ENCODE results near the gene AMFR.

Gene AMFR

DNA sequence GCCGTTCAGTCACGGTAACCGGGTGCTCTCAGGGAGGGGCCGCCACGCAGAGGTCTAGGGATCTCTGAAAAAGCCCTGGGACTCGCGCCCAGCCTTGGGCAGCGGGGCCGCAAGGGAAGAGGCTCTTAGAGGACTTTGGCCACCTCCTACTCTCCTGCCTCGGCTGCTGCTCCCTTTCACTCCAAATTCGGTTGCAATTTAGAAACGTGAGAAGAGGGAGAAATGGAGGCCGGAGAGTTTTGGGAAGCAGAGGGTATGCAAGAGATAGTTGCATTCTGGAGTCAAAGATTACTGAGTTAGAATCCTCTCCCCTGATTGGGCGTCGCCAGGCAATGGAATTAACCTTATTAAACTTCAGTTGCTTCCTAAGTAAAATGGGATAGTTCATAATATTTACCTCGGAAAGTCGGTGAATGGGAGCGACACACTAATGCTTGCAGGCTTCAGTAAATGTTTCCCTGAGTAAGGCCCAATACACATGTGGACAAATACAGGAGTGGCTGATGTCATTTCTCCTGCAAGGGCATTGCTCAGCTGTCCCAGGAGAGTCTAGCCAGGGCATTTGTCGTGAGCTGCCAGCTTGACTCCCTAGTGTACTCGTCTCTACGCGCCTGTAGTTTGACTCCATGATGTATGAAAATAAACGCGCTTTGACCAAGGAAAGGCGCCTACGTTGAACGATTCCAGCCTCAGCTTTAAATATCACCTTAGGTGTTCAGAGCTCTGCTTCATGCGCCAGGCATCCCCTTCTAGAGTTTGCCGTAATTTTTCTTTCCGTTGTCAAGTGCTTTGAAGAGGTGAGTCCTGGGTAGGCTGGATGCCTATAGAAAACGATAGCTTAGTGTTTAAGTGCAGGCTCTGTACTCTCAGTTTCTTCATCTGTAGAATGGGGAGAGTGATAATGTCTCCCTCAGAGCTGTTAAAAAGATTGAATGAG, 26.7 kb upstream of the AMFR start:
- H3K4me3 ChIP-seq (ENCODE audit: low read depth, low read length): peak overlapping the region; percentile 90
- peaks cover 42% of the 10 kb centered on the region for H3K36me3 ChIP-seq (ENCODE audit: control insufficient read depth, insufficient read depth, low read length)
- H3K9ac ChIP-seq (ENCODE audit: low read length): peak overlapping the region; percentile 83
- peak overlapping the region; percentile 32; the same call in 1 of the 2 replicates for H3K27ac ChIP-seq (ENCODE audit: low read depth, low read length)
- H3K27me3 ChIP-seq (ENCODE audit: control insufficient read depth, insufficient read depth, low read length): no peaks in the 10 kb centered on the region
- H3K4me1 ChIP-seq (ENCODE audit: control insufficient read depth, insufficient read depth, low read length): peaks cover 8% of the 10 kb centered on the region; the same call in 1 of the 2 replicates
- no peaks in the 10 kb centered on the region for H3K9me3 ChIP-seq (ENCODE audit: control insufficient read depth, insufficient read depth, low read depth, low read length)

- Histone ChIP-seq H3K27ac (ENCODE audit: low read depth, low read length) (peak within 1 kb of the TSS; percentile 49; the same call in 1 of the 2 replicates), H3K9ac (ENCODE audit: low read length) (peak within 1 kb of the TSS; percentile 90), H3K9me3 (ENCODE audit: control insufficient read depth, insufficient read depth, low read depth, low read length) (no peaks in the 10 kb centered on the region), H3K27me3 (ENCODE audit: control insufficient read depth, insufficient read depth, low read length) (no peaks in the 10 kb centered on the region), H3K4me3 (ENCODE audit: low read depth, low read length) (peak within 1 kb of the TSS; percentile 90), H3K4me1 (ENCODE audit: control insufficient read depth, insufficient read depth, low read length) (peaks cover 8% of the 10 kb centered on the region; the same call in 1 of the 2 replicates), H3K36me3 (ENCODE audit: control insufficient read depth, insufficient read depth, low read length) (peaks cover 42% of the 10 kb centered on the region)
These were observed 25.8 kb upstream of the AMFR start, which contains the start of the genes NUDT21 and OGFOD1 for GRCh38 chr16:56450986-56451752. Gene NUDT21, minus strand, starts transcription at chr16:56451332. Its CDS starts 130 bp downstream, at chr16:56451202. Gene OGFOD1, plus strand, starts transcription at chr16:56451554. Its CDS starts 59 bp downstream, at chr16:56451613.

DNA sequence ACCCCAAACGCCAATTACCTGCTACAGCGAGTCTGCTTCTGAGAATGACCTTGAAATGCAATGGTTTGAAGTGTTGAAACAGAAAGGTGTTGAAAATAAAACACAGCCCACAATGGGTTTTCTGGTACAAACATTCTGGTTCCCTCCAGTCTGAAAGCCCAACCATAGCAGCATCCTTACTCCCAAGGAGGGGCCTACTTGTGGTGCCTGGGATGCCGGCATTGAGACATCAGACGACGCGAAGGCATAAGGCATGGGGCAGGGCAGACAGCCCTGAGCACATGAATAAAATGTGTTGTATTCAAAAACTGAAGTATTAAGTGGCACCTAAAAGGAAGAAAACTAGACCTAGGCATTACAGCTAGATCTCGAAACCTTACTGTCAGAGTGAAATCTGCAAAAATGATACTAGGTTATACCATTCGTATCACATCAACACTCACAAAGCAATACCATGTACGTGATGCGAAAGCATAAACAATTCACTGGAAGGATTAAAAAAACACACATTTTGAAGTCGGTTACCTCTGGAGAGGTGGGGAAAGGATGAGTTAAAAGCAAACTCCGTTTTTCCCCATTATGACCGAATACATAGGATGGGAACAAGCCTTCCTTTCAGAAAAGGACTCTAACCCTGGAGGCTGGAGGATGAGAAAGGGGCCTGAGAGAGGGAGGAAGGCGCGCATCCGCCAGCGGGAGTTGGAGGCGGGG, 25.1 kb upstream of the AMFR start:
- peaks cover 8% of the 10 kb centered on the region; the same call in 1 of the 2 replicates for H3K4me1 ChIP-seq (ENCODE audit: control insufficient read depth, insufficient read depth, low read length)
- no peaks in the 10 kb centered on the region for H3K9me3 ChIP-seq (ENCODE audit: control insufficient read depth, insufficient read depth, low read depth, low read length)
- H3K27ac ChIP-seq (ENCODE audit: low read depth, low read length): peak overlapping the region; percentile 49; the same call in 1 of the 2 replicates
- H3K4me3 ChIP-seq (ENCODE audit: low read depth, low read length): peak overlapping the region; percentile 90
- no peaks in the 10 kb centered on the region for H3K27me3 ChIP-seq (ENCODE audit: control insufficient read depth, insufficient read depth, low read length)
- H3K9ac ChIP-seq (ENCODE audit: low read length): peak overlapping the region; percentile 90
- H3K36me3 ChIP-seq (ENCODE audit: control insufficient read depth, insufficient read depth, low read length): peaks cover 42% of the 10 kb centered on the region

DNA sequence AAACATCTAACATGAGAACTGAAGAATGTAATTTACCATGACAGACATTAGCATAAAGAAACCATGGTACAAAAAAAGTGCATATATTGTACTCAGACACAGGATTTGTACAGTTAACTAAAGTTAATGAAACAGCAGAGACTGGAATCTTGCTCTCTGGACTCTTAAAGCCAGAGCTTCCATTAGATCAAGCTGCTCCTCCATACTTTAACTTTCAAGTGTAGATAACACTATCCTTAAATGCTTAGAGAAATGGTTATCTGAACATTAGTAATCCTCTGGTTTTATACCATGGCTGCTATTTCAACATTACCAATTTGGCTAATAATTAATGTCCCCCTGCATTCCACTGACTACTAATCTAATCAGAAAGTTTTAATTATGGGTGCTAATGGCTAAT, 22.7 kb upstream of the AMFR start:
- Histone ChIP-seq H3K27me3 (ENCODE audit: control insufficient read depth, insufficient read depth, low read length) (no peaks in the 10 kb centered on the region), H3K27ac (ENCODE audit: low read depth, low read length) (no peak overlapping the region), H3K9ac (ENCODE audit: low read length) (no peak overlapping the region), H3K36me3 (ENCODE audit: control insufficient read depth, insufficient read depth, low read length) (peaks cover 41% of the 10 kb centered on the region), H3K9me3 (ENCODE audit: control insufficient read depth, insufficient read depth, low read depth, low read length) (no peaks in the 10 kb centered on the region), H3K4me1 (ENCODE audit: control insufficient read depth, insufficient read depth, low read length) (peaks cover 8% of the 10 kb centered on the region; the same call in 1 of the 2 replicates), H3K4me3 (ENCODE audit: low read depth, low read length) (no peak overlapping the region)

DNA sequence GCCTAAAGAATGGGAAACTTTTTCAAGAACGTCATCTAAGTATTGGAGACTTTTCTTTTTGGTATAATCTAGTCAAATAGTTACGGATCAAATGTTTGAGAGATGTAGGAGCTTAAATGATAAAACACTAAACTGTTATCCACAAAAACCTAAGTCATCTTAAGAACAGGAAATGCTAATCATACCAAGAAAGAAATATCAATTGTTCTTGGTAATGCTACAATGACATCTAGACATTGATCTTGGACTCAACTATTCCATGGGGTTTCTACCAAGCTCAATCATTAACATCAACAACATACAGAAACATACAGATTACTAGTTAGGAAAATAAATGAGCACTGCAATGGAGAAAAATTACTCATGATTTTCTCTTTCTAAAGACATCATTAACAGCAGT, 21.9 kb upstream of the AMFR start:
- H3K36me3 ChIP-seq (ENCODE audit: control insufficient read depth, insufficient read depth, low read length): peaks cover 45% of the 10 kb centered on the region
- no peak overlapping the region for H3K4me3 ChIP-seq (ENCODE audit: low read depth, low read length)
- peaks cover 4% of the 10 kb centered on the region; the same call in 1 of the 2 replicates for H3K4me1 ChIP-seq (ENCODE audit: control insufficient read depth, insufficient read depth, low read length)
- H3K9me3 ChIP-seq (ENCODE audit: control insufficient read depth, insufficient read depth, low read depth, low read length): no peaks in the 10 kb centered on the region
- H3K27ac ChIP-seq (ENCODE audit: low read depth, low read length): no peak overlapping the region
- H3K9ac ChIP-seq (ENCODE audit: low read length): no peak overlapping the region
- H3K27me3 ChIP-seq (ENCODE audit: control insufficient read depth, insufficient read depth, low read length): no peaks in the 10 kb centered on the region

- H3K27me3 ChIP-seq (ENCODE audit: control insufficient read depth, insufficient read depth, low read length): no peaks in the 10 kb centered on the region
- no peaks in the 10 kb centered on the region for H3K4me1 ChIP-seq (ENCODE audit: control insufficient read depth, insufficient read depth, low read length)
- no peak overlapping the region for H3K27ac ChIP-seq (ENCODE audit: low read depth, low read length)
- no peaks in the 10 kb centered on the region for H3K9me3 ChIP-seq (ENCODE audit: control insufficient read depth, insufficient read depth, low read depth, low read length)
- no peak overlapping the region for H3K9ac ChIP-seq (ENCODE audit: low read length)
- H3K4me3 ChIP-seq (ENCODE audit: low read depth, low read length): no peak overlapping the region
- peaks cover 78% of the 10 kb centered on the region for H3K36me3 ChIP-seq (ENCODE audit: control insufficient read depth, insufficient read depth, low read length)
These were observed 12.7 kb upstream of the AMFR start for GRCh38 chr16:56438038-56438437.

DNA sequence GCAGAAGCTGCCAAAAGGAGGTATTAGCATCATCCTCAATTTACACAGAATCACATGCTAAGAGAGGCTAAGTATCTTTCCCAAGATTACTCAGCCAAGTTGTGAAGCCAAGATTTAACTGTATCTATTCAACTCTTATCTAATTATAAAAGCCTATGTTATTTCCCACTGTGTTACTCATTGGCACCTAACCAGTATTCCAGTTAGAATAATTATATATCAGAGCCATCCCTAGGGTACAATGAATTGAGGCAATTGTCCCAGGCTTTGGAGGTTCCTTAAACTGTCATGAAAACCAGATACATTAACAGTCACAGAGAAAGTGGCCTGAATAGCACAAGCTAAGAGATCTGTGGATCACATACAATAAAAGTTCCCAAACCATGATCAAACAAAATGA, 10.9 kb upstream of the AMFR start:
- H3K4me3 ChIP-seq (ENCODE audit: low read depth, low read length): no peak overlapping the region
- peaks cover 82% of the 10 kb centered on the region for H3K36me3 ChIP-seq (ENCODE audit: control insufficient read depth, insufficient read depth, low read length)
- no peak overlapping the region for H3K9ac ChIP-seq (ENCODE audit: low read length)
- H3K27ac ChIP-seq (ENCODE audit: low read depth, low read length): no peak overlapping the region
- no peaks in the 10 kb centered on the region for H3K9me3 ChIP-seq (ENCODE audit: control insufficient read depth, insufficient read depth, low read depth, low read length)
- H3K4me1 ChIP-seq (ENCODE audit: control insufficient read depth, insufficient read depth, low read length): no peaks in the 10 kb centered on the region
- H3K27me3 ChIP-seq (ENCODE audit: control insufficient read depth, insufficient read depth, low read length): no peaks in the 10 kb centered on the region

GRCh38 chr16:56428091-56428490, 2.7 kb upstream of the AMFR start:
- Histone ChIP-seq H3K36me3 (ENCODE audit: control insufficient read depth, insufficient read depth, low read length) (peaks cover 31% of the 10 kb centered on the region), H3K4me3 (ENCODE audit: low read depth, low read length) (no peak overlapping the region), H3K9ac (ENCODE audit: low read length) (no peak overlapping the region), H3K4me1 (ENCODE audit: control insufficient read depth, insufficient read depth, low read length) (peaks cover 12% of the 10 kb centered on the region), H3K27ac (ENCODE audit: low read depth, low read length) (no peak overlapping the region), H3K9me3 (ENCODE audit: control insufficient read depth, insufficient read depth, low read depth, low read length) (no peaks in the 10 kb centered on the region), H3K27me3 (ENCODE audit: control insufficient read depth, insufficient read depth, low read length) (peaks cover 5% of the 10 kb centered on the region; the same call in 1 of the 2 replicates)

DNA sequence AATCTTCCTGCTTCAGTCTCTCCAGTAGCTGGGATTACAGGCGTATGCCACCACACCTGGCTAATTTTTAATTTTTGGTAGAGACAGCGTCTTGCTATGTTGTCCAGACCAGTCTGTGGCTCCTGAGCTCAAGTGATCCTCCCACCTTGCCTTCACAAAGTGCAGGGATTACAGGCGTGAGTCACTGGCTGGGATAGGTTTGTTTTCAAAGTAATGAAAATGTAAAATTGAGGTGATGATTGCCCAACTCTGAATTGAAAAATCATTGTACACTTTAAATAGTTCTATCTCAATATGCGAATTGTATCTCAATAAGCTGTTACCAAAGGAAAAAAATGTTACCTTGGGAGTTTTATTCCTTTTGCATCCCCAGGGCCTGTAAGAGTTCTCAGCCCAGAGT, 1.2 kb upstream of the AMFR start:
- no peak overlapping the region for H3K27ac ChIP-seq (ENCODE audit: low read depth, low read length)
- H3K36me3 ChIP-seq (ENCODE audit: control insufficient read depth, insufficient read depth, low read length): peaks cover 18% of the 10 kb centered on the region

DNA sequence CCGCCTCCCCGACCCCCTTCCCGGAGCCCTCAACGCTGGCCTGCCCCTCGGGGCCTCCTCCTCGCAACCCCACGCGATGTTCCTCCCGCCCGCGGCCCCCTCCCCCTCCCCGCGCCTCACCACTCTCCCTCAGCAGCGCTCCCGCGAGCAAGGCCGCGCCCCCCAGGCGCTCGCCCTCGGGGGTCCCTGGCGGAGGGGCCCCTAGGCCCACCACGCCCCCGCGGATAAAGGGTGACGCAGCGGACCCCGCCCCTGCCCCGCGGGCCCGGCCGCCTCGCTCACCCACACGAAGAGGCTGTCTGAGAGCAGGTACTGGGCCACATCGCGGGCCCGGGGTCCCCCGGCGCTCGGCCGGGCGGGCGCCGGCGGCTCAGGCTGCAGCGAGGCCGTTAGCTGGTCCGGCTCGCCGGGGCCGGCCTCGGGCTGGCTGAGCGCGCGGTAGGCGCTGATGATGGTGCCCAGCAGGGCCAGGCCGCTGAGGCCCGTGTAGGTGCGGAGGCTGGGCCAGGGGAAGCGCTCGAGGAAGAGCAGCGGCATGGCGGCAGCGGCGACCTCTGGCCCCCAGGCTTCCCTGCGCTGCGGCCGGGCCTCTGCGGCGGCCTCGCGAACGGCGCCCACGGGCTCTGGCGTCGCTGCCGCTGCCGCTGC, 430 bp downstream of the AMFR start:
- Histone ChIP-seq H3K9ac (ENCODE audit: low read length) (peak overlapping the region; percentile 93), H3K4me1 (ENCODE audit: control insufficient read depth, insufficient read depth, low read length) (peaks cover 27% of the 10 kb centered on the region)

More for the DNA sequence above, 1.2 kb upstream of the AMFR start:
- peaks cover 5% of the 10 kb centered on the region; the same call in 1 of the 2 replicates for H3K27me3 ChIP-seq (ENCODE audit: control insufficient read depth, insufficient read depth, low read length)
- no peak overlapping the region for H3K4me3 ChIP-seq (ENCODE audit: low read depth, low read length)
- no peak overlapping the region for H3K9ac ChIP-seq (ENCODE audit: low read length)
- H3K9me3 ChIP-seq (ENCODE audit: control insufficient read depth, insufficient read depth, low read depth, low read length): no peaks in the 10 kb centered on the region
- peaks cover 27% of the 10 kb centered on the region for H3K4me1 ChIP-seq (ENCODE audit: control insufficient read depth, insufficient read depth, low read length)

More for the DNA sequence above, 430 bp downstream of the AMFR start:
- Histone ChIP-seq H3K4me3 (ENCODE audit: low read depth, low read length) (peak overlapping the region; percentile 89), H3K27me3 (ENCODE audit: control insufficient read depth, insufficient read depth, low read length) (peaks cover 5% of the 10 kb centered on the region; the same call in 1 of the 2 replicates), H3K9me3 (ENCODE audit: control insufficient read depth, insufficient read depth, low read depth, low read length) (no peaks in the 10 kb centered on the region), H3K36me3 (ENCODE audit: control insufficient read depth, insufficient read depth, low read length) (0 out of 2 replicates have a peak, but pooled peaks cover 3% of the 10 kb centered on the region), H3K27ac (ENCODE audit: low read depth, low read length) (no peak overlapping the region; the same call in 1 of the 2 replicates)
